ENCODE results near the gene RPS15. TPM values are rescaled to one million over a fixed set of nuclear protein-coding genes. Genes with fewer than 3 reads are reported as not detected.

The RPS15 gene
- total RNA-seq, 1 donor from 2014 or later = 603 TPM

DNA sequence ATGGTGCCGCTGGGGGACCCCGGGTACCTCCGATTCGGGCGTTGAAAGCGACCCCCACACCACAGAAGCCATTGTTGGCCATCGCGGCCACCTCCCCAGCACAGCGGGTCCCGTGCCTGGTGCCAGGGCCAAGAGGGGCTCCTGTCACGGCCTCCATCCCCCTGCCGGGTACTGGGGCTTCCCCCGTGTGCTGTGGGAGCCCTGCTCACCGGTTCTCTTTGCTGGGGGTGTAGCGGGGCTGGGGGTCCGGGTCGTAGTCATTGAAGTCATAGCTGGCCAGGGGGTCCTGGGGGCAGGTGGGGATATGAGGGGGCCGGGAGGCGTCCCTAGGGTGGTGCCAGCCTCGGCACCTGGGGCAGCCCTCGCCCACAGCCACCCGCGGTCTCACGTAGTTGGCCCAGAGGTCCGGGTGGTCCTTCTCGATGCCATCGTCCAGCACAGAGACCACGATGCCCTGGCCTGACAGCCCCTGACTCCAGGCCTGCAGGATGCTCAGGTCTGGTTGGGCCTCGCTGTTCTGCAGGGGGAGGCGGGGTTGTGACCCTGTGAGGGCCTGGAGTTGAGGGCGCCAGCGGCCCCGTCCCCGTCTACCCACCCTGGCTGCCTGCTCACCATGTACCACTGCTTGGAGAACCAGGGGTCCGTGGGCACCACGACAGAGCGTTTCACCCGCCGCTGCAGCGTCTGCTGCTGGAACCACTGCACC, 49.5 kb downstream of the RPS15 start:
- H3K4me3 Mint-ChIP-seq (ENCODE audit: unreplicated experiment) = no peak overlapping the region
- H3K36me3 Mint-ChIP-seq (ENCODE audit: unreplicated experiment) = no peaks in the 10 kb centered on the region
- no peak for DNase-seq
- peaks cover 4% of the 10 kb centered on the region for H3K4me1 Mint-ChIP-seq (ENCODE audit: low read depth, unreplicated experiment)
- TF ChIP-seq, protein P1, sequence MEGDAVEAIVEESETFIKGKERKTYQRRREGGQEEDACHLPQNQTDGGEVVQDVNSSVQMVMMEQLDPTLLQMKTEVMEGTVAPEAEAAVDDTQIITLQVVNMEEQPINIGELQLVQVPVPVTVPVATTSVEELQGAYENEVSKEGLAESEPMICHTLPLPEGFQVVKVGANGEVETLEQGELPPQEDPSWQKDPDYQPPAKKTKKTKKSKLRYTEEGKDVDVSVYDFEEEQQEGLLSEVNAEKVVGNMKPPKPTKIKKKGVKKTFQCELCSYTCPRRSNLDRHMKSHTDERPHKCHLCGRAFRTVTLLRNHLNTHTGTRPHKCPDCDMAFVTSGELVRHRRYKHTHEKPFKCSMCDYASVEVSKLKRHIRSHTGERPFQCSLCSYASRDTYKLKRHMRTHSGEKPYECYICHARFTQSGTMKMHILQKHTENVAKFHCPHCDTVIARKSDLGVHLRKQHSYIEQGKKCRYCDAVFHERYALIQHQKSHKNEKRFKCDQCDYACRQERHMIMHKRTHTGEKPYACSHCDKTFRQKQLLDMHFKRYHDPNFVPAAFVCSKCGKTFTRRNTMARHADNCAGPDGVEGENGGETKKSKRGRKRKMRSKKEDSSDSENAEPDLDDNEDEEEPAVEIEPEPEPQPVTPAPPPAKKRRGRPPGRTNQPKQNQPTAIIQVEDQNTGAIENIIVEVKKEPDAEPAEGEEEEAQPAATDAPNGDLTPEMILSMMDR (IDR thresholded peaks at IDR 0.05; ENCODE audit: partially characterized antibody, unreplicated experiment) = no peak
- peaks cover 3% of the 10 kb centered on the region for H3K9me3 Mint-ChIP-seq (ENCODE audit: unreplicated experiment)
- H3K27ac Mint-ChIP-seq (ENCODE audit: unreplicated experiment) = no peak overlapping the region
- peaks cover 10% of the 10 kb centered on the region for H3K27me3 Mint-ChIP-seq (ENCODE audit: unreplicated experiment)

DNA sequence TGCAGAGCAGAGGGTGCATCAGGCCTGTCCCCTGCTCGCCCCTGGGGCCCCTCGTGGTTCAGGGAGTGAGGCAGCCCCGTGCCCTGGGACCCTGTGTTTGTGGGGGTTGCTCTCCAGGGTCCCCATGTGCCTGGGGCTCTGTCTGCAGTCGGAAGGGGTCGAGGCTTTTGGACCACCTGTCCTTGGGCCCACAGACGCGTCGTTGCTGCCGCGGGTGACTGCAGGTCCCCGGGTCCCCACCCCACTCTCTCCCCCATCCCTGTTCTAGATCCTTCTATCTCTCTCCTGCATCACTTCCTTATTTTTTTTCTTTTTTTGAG, 50.0 kb downstream of the RPS15 start:
- Mint-ChIP-seq H3K4me1 (ENCODE audit: low read depth, unreplicated experiment) (peaks cover 7% of the 10 kb centered on the region), H3K4me3 (ENCODE audit: unreplicated experiment) (no peak overlapping the region), H3K36me3 (ENCODE audit: unreplicated experiment) (no peaks in the 10 kb centered on the region), H3K27ac (ENCODE audit: unreplicated experiment) (no peak overlapping the region), H3K27me3 (ENCODE audit: unreplicated experiment) (peaks cover 10% of the 10 kb centered on the region), H3K9me3 (ENCODE audit: unreplicated experiment) (peaks cover 3% of the 10 kb centered on the region)
- DNase-seq = no peak
- TF ChIP-seq, protein P1 (IDR thresholded peaks at IDR 0.05; ENCODE audit: partially characterized antibody, unreplicated experiment) = no peak

DNA sequence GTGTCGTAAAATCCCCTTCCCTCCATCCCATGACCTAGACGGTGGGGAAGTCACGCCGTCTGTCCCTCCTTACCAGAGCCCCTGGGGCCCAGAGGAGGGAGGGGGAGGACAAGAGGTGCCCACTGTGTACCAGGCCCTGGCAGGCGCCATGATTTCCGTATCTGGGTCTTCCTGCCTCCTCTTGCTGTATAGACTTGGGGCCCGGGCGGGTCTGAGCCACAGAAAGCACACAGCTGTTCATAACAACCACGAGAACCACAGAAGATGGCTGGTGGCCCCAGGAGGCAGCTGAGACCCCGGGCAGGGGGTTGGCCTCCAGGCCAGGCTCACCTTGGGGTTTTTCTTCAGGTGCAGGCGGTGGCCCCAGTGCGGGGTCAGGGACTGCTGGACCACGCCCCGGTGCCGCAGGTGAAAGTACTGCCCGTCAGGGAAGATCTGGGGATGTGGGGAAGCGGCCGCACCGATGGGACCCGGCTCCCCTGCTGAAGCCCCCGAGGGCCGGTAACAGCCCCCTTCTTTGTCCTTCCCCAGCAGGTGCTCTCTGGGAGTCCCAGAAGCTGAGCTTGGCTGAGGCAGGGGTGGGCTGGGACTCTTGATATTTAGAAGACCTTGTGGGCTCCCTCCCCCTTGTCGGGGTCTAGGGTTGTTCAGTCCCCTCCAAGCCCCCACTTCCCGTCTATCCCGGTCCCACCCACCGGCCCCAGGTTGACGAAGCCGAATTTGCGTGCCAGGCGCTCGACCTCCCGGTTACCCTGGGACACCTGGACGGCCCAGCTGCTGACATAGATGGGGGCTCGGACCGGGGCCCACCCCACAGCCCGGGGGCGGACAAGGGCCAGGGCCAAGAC, 51.5 kb downstream of the RPS15 start:
- DNase-seq = peak; percentile 25
- peaks cover 5% of the 10 kb centered on the region for H3K9me3 Mint-ChIP-seq (ENCODE audit: unreplicated experiment)
- TF ChIP-seq, protein P1 (IDR thresholded peaks at IDR 0.05; ENCODE audit: partially characterized antibody, unreplicated experiment) = no peak
- H3K27me3 Mint-ChIP-seq (ENCODE audit: unreplicated experiment) = peaks cover 8% of the 10 kb centered on the region
- no peak overlapping the region for H3K27ac Mint-ChIP-seq (ENCODE audit: unreplicated experiment)
- peaks cover 10% of the 10 kb centered on the region for H3K4me1 Mint-ChIP-seq (ENCODE audit: low read depth, unreplicated experiment)
- no peaks in the 10 kb centered on the region for H3K36me3 Mint-ChIP-seq (ENCODE audit: unreplicated experiment)
- peak overlapping the region; percentile 74 for H3K4me3 Mint-ChIP-seq (ENCODE audit: unreplicated experiment)

Other genes with a start within 250 kb of the RPS15 start
- 48.2 TPM for gene STK11, start 232.6 kb upstream of the RPS15 start, total RNA-seq (ENCODE audit: unreplicated experiment)
- 74.7 TPM for gene CBARP, start 200.4 kb upstream of the RPS15 start, total RNA-seq (ENCODE audit: unreplicated experiment)
- gene ATP5F1D, start 196.6 kb upstream of the RPS15 start, total RNA-seq (ENCODE audit: unreplicated experiment) = 129 TPM
- gene MIDN, start 189.8 kb upstream of the RPS15 start, total RNA-seq (ENCODE audit: unreplicated experiment) = 325 TPM
- 341 TPM for gene CIRBP, start 169.1 kb upstream of the RPS15 start, total RNA-seq (ENCODE audit: unreplicated experiment)
- gene FAM174C, start 162.9 kb upstream of the RPS15 start, total RNA-seq (ENCODE audit: unreplicated experiment) = 17.3 TPM
- gene EFNA2, start 152.5 kb upstream of the RPS15 start, total RNA-seq (ENCODE audit: unreplicated experiment) = 61.4 TPM
- gene NDUFS7, start 54.5 kb upstream of the RPS15 start, total RNA-seq (ENCODE audit: unreplicated experiment) = 123 TPM
- gene GAMT, start 36.9 kb upstream of the RPS15 start, total RNA-seq (ENCODE audit: unreplicated experiment) = 17.9 TPM
- 135 TPM for gene DAZAP1, start 30.8 kb upstream of the RPS15 start, total RNA-seq (ENCODE audit: unreplicated experiment)
- 371 TPM for gene APC2, start 11.7 kb downstream of the RPS15 start, total RNA-seq (ENCODE audit: unreplicated experiment)
- 29.2 TPM for gene C19orf25, start 40.8 kb downstream of the RPS15 start, total RNA-seq (ENCODE audit: unreplicated experiment)
- 21.2 TPM for gene PCSK4, start 52.0 kb downstream of the RPS15 start, total RNA-seq (ENCODE audit: unreplicated experiment)
- gene REEP6, start 52.8 kb downstream of the RPS15 start, total RNA-seq (ENCODE audit: unreplicated experiment) = 21.5 TPM
- gene ADAMTSL5, start 74.6 kb downstream of the RPS15 start, total RNA-seq (ENCODE audit: unreplicated experiment) = 0.83 TPM
- gene PLK5, start 85.7 kb downstream of the RPS15 start, total RNA-seq (ENCODE audit: unreplicated experiment) = 0.69 TPM
- gene MEX3D, start 129.9 kb downstream of the RPS15 start, total RNA-seq (ENCODE audit: unreplicated experiment) = 96.7 TPM
- gene MBD3, start 154.5 kb downstream of the RPS15 start, total RNA-seq (ENCODE audit: unreplicated experiment) = 106 TPM
- 204 TPM for gene UQCR11, start 167.1 kb downstream of the RPS15 start, total RNA-seq (ENCODE audit: unreplicated experiment)
- gene TCF3, start 214.2 kb downstream of the RPS15 start, total RNA-seq (ENCODE audit: unreplicated experiment) = 249 TPM

Measured in glutamatergic neuron (in vitro differentiated cells).